ENCODE results near the gene SULT1A2.

GRCh38 chr16:28569021-28569420 is 27.8 kb downstream of the SULT1A2 start:
- TF ChIP-seq CTCF (conservative IDR thresholded peaks at IDR 0.05; ENCODE audit: low read depth, low read length) (no peak), EZH2 (IDR thresholded peaks at IDR 0.05; ENCODE audit: low read length, unreplicated experiment) (no peak), EZH2phosphoT487 (IDR thresholded peaks at IDR 0.05; ENCODE audit: borderline replicate concordance, low read length) (no peak)

Data from PC-3 (cell line).